Stimulated activated CD4-positive, alpha-beta T cell treated with anti-CD3 and anti-CD28 coated beads, Interleukin-1b, Interleukin-23, amount 100 ng/mL, for 48 hours (primary cell): Measurements from ENCODE around the gene ARMH3.
"Not testable (repeated sequence)": the region's sequence is repeated elsewhere in the genome, so short reads cannot be mapped to it uniquely, and the experiment has no call there.

ENCODE experiments used
- DNase-seq: peaks from one replicate; pipeline ENCODE4 v3.0.0-alpha.2; 2020

Gene ARMH3

GRCh38 chr10:101980677-101981076 is 75.3 kb downstream of the ARMH3 start:
- DNase-seq, result not testable (repeated sequence)

GRCh38 chr10:101974091-101974971 is 81.6 kb downstream of the ARMH3 start:
- no peak for DNase-seq

GRCh38 chr10:101972761-101973160 is 83.2 kb downstream of the ARMH3 start:
- DNase-seq, result no peak

- DNase-seq, result no peak
Measured at GRCh38 chr10:101969412-101969922, 86.5 kb downstream of the ARMH3 start.

- no peak for DNase-seq
Measured at GRCh38 chr10:101968940-101969321, 87.0 kb downstream of the ARMH3 start.

DNA sequence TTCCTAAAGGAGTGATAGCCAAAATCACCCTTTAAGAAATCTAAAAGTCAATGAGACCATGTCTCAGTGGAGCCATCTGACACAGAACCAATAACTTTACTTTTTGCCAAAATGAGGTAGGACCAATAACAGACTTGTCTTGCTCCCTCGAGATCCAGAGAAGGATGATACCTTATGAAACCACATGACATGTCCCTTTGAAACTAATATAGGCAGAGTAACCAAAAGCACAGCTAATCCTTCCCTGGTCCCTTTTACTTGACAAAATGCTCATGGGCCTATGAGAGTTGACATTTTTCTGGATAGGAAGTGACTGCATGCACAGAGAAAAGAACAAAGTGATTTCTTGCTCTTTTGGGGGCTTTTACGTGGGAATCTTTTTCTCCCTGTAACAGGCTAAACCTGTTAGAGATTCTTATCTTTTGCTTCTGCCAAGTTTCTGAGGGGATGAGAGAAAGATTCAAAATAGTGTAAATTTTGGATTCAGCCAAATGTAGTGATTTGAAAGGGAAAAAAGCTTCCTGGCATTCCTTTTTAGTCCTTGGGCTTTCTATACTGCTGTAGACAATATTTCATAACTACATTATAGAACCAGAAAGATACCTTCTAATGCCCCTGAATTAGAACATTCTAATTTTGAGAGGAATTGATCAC is 87.6 kb downstream of the ARMH3 start:
- no peak for DNase-seq

- DNase-seq, result no peak
Measured at GRCh38 chr10:101967713-101968112, 88.3 kb downstream of the ARMH3 start.

GRCh38 chr10:101967119-101967518 is 88.9 kb downstream of the ARMH3 start:
- no peak for DNase-seq

DNA sequence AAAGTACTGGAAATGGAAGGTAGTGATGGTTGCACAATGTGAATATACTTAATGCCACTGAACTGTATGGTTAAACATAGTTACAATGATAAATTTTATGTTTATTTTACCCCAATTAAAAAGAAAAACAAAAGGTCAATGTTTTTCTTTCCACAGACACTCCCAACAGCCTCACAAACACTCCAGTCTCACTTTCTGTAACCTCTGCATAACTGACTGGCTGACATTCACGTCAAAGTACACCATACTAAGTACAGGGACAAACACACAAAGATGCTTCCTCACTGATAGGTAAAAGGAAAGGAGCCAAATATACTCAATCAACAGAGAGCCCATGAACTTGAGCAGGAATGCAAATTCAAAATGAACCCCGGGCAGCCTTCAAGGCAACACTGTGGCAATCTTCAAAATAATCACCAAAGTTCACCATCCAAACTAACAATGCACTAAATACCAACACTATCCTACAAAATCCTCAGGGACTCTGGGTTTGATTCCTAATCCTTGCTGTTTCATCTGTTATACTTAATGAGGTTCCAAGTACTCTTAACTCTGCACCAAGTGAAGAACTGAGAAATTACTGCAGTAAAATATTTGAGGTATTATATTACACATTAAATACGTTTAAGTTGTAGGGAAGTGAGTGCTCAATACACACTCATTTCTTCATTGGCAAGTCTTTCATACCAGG is 90.8 kb downstream of the ARMH3 start:
- DNase-seq, result no peak

DNA sequence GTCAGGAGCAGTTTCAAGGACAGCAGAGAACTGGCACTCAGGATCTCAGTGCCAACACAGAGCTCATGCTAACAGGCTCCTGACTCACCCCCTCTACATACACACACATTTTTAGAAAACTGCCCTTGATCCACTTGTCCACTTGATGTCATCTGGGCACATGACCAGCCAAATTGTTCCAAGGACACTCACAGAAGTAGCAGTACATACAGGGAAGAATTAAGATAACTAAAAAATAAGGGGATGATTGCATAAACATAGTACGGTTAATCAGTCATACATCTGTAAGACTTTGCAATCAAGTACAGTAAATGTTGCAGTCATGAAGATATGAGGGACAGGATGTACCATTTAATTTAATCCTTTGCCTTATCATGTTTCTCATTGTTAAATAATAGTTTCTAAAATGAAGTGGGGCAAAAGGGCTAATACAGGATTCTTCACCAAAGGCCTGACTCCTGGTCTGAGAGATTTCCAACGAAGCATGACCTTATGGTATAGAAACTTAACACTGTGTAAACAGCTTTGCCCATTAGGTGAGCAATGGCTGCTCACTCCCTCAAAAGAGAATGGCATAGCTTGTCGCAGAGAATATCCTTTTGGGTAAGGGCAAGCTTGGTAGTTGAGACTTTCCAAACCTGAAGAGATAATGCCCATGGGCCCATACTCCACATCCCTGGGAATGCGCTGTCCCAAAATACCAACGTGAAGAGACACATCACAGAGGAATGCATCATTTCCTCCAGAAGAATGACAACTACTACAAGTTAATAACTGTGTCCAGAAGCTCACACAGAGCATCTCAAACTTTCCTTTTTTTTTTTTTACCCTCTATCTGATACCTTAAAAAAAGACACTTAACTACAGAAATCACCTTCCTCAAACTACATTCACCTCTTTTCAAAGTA is 94.1 kb downstream of the ARMH3 start:
- DNase-seq, result no peak

DNA sequence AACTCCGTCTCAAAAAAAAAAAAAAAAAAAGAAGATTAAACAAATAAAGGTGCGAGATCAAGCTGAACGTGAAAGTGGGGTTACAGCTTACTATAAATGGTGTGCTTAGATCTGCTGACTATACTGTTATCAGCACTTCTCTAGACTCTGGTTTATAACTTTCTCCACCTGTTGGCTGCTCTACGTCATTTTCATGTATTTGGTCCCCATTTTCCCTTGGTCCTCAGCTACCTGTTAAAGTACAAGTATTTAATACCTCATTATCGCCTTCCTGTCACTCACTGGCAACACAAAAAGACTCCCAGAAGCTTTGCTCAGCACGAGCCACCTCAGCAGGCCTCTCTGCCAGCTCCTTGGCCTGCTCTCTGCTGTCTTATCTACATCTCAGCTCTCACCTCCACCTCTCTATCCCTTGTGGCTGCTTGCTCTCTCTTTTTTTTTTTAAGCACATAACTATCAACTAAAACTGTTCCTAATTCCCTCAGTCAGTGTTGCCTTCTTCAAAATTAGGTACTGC is 95.0 kb downstream of the ARMH3 start:
- DNase-seq, result no peak

DNA sequence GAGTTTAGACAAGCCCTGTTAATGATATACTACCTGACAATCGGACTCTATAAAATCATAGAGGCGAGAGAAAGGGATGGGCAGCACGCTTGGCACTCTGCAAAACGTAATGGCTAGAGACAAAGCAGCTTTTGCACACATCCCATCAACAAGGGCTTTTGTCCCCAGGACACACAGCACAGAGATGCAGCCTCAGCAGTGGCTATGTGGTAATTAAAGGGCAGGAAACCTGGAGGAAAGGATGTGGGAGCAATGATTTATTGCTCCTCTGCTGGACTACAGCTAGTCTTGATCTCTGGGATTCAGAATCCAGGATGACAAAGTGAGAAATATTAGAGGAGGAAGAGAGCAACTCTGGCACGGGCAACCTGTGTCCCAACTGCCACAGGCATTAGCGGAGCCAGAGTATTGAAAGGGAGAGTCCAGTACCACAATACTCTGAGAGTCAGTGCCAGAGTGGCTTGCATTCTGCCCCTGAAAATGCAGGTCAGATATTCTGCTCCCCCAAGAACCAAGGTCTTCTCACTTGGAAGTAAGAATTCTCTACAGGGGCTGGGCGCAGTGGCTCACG is 96.5 kb downstream of the ARMH3 start:
- DNase-seq, result no peak

GRCh38 chr10:101958691-101959090 is 97.3 kb downstream of the ARMH3 start:
- no peak for DNase-seq

- DNase-seq, result no peak
Measured at GRCh38 chr10:101956898-101957297, 99.1 kb downstream of the ARMH3 start.

GRCh38 chr10:101956117-101956516 is 99.9 kb downstream of the ARMH3 start:
- DNase-seq, result no peak

DNA sequence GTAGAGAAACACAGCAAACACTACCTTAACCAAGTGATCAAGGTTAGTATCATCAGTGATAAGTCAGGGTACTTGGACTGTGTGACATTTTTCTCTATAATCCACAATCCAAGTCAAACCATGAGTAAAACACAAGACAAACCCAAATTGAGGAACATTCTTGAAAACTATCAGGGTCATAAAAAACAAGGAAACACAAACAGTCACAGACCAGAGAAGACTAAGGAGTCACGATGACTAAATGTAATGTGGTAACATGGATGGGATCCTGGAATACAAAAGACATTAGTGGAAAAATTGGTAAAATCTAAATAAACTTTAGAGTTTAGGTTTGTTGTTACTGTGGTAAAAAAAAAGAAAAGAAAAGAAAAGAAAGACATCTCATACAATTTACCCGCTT is 103.8 kb downstream of the ARMH3 start:
- DNase-seq, result no peak

- DNase-seq, result no peak
Measured at GRCh38 chr10:101950213-101950612, 105.8 kb downstream of the ARMH3 start.

GRCh38 chr10:101941871-101942270 is 114.1 kb downstream of the ARMH3 start:
- DNase-seq, result no peak

DNA sequence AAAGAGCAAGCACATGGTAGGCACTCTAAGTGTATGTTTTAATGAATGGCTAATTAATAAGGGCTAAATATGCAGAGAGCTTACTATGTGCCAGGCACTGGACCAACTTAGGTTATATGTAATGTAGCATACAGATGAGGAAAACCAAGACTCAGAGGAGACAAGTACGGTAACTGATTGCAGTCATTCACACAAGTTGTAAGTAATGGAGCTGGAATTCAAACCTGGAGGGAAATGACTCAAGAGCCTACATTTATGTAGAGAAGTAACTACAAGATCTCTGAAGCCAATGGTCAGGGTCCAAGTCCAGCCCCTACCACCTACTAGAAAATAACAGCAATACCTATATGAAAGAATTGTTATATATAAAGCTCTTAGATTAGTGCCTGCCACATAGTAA is 115.1 kb downstream of the ARMH3 start:
- DNase-seq, result no peak

- no peak for DNase-seq
Measured at GRCh38 chr10:101939729-101940128, 116.2 kb downstream of the ARMH3 start.

GRCh38 chr10:101939008-101939648 is 116.8 kb downstream of the ARMH3 start:
- no peak for DNase-seq
